HepG2 (cell line): ENCODE measurements around the gene DLEC1. TPM values are rescaled to one million over a fixed set of nuclear protein-coding genes. Genes with fewer than 3 reads are reported as not detected.
A peak's percentile ranks its signal among the peaks of the same experiment; 100 is the strongest.

Source experiments
- ARID3A ChIP-seq: IDR thresholded peaks from 2 replicates; pipeline ENCODE4 v1.6.1; 2012; ENCODE audit warnings: low read depth, low read length, improper control_type of control experiment
- ARNT ChIP-seq: fragments of 450-650 bp; IDR thresholded peaks from 2 replicates; pipeline ENCODE4 v1.6.1; 2017
- ARNT2 ChIP-seq: sonication (generic); formaldehyde crosslinking; IDR thresholded peaks from 2 replicates; pipeline ENCODE4 v1.8.0; 2022; ENCODE audit warnings: mild to moderate bottlenecking, low read depth, missing genetic modification reagents, moderate library complexity
- BCLAF1 ChIP-seq: fragments of 450-650 bp; IDR thresholded peaks from 2 replicates; pipeline ENCODE4 v1.6.1; 2017; ENCODE audit warnings: mild to moderate bottlenecking
- BHLHE40 ChIP-seq: IDR thresholded peaks from 2 replicates; pipeline ENCODE4 v1.6.1; 2011; ENCODE audit warnings: low read length, improper control_type of control experiment
- CSRNP2 ChIP-seq: sonication (generic); formaldehyde crosslinking; conservative IDR thresholded peaks from 2 replicates; pipeline ENCODE4 v1.8.0; 2022; ENCODE audit warnings: low read depth, missing genetic modification reagents
- GPBP1L1 ChIP-seq: sonication (generic); formaldehyde crosslinking; IDR thresholded peaks from 2 replicates; pipeline ENCODE4 v1.5.0; 2020; ENCODE audit warnings: mild to moderate bottlenecking, missing genetic modification reagents
- HOXA5 ChIP-seq: sonication (generic); formaldehyde crosslinking; IDR thresholded peaks from 2 replicates; pipeline ENCODE4 v1.4.0; 2020; ENCODE audit warnings: missing genetic modification reagents
- IKZF5 ChIP-seq: IDR thresholded peaks from 2 replicates; pipeline ENCODE4 v1.6.1; 2018; ENCODE audit warnings: missing genetic modification reagents, mild to moderate bottlenecking, missing compliant biosample characterization
- MAFF ChIP-seq: IDR thresholded peaks from 2 replicates; pipeline ENCODE4 v1.6.1; 2011; ENCODE audit warnings: low read depth, low read length, improper control_type of control experiment
- NFE2L1 ChIP-seq: sonication (generic); formaldehyde crosslinking; IDR thresholded peaks from 2 replicates; pipeline ENCODE4 v1.4.0; 2020; ENCODE audit warnings: missing genetic modification reagents, mild to moderate bottlenecking, borderline replicate concordance
- POLR2G ChIP-seq: fragments of 200-400 bp; formaldehyde crosslinking; IDR thresholded peaks from 2 replicates; pipeline ENCODE4 v1.6.1; 2018; ENCODE audit warnings: mild to moderate bottlenecking, low read depth, low read length, moderate library complexity
- REXO4 ChIP-seq: sonication (generic); formaldehyde crosslinking; IDR thresholded peaks from 2 replicates; pipeline ENCODE4 v1.8.0; 2022; ENCODE audit warnings: missing genetic modification reagents, mild to moderate bottlenecking, borderline replicate concordance
- RFX1 ChIP-seq: fragments of 450-650 bp; IDR thresholded peaks from 2 replicates; pipeline ENCODE4 v1.6.1; 2017
- TEAD2 ChIP-seq: sonication (generic); formaldehyde crosslinking; IDR thresholded peaks from 2 replicates; pipeline ENCODE4 v1.9.0; 2021; ENCODE audit warnings: missing genetic modification reagents
- XBP1 ChIP-seq: sonication (generic); formaldehyde crosslinking; IDR thresholded peaks from 2 replicates; pipeline ENCODE4 v1.5.0; 2020; ENCODE audit warnings: missing genetic modification reagents
- ZBTB20 ChIP-seq: sonication (generic); formaldehyde crosslinking; IDR thresholded peaks from 2 replicates; pipeline ENCODE4 v1.8.1; 2023; ENCODE audit warnings: missing genetic modification reagents, low read depth, mild to moderate bottlenecking, borderline replicate concordance
- ZNF350 ChIP-seq: sonication (generic); formaldehyde crosslinking; IDR thresholded peaks from 2 replicates; pipeline ENCODE4 v1.4.0; 2020; ENCODE audit warnings: mild to moderate bottlenecking, low read depth, missing genetic modification reagents, borderline replicate concordance
- ZNF567 ChIP-seq: sonication (generic); formaldehyde crosslinking; IDR thresholded peaks from 2 replicates; pipeline ENCODE4 v1.8.1; 2023; ENCODE audit warnings: mild to moderate bottlenecking, missing genetic modification reagents, borderline replicate concordance
- ZNF619 ChIP-seq: sonication (generic); formaldehyde crosslinking; IDR thresholded peaks from 2 replicates; pipeline ENCODE4 v1.4.0; 2020; ENCODE audit warnings: mild to moderate bottlenecking, missing genetic modification reagents
- ZNF678 ChIP-seq: sonication (generic); formaldehyde crosslinking; IDR thresholded peaks from 2 replicates; pipeline ENCODE4 v1.4.0; 2020; ENCODE audit warnings: mild to moderate bottlenecking, missing genetic modification reagents
- polyA plus RNA-seq, 8 experiments: library from polyadenylated mRNA; depleted of rRNA in 3 of 8; stranded (reverse) in 7 of 8; unstranded in 1 of 8; fragments of >200 nt; fragmentation: Illumina TruSeq in 4 of 8; extraction: Trizol in 4 of 8; gene quantifications; 2 replicates each; pipeline versions ENCODE4 v1.2.1 to v1.2.3, GENCODE V29; 2011 to 2016; ENCODE audit warnings: low read depth in 4 of 8, missing spikeins in 1 of 8, mixed read lengths in 1 of 8; ENCODE audit not compliant: insufficient read depth in 1 of 8
- total RNA-seq, 5 experiments: library from RNA; depleted of rRNA; stranded (reverse); fragments of >200 nt; fragmentation: Illumina TruSeq; extraction: Trizol; gene quantifications; 2 replicates each; pipeline ENCODE4 v1.2.3, GENCODE V29; 2016; ENCODE audit warnings: low read depth in 1 of 5

Gene DLEC1
- total and polyA plus RNA-seq, 2 of the 13 experiments (the other 11 are each of a cell fraction or from before 2014, with no cell fraction given): 0.09 TPM; not detected in 1

GRCh38 chr3:38164952-38165721, 126.1 kb downstream of the DLEC1 start, which contains the start of gene OXSR1 (continued):
- TF ChIP-seq ARID3A: no peak
- peak; percentile 70; the same call in 1 of the 2 replicates for TF ChIP-seq HOXA5 (CRISPR knock-in tag)
- TF ChIP-seq ARNT: no peak
- TF ChIP-seq ZBTB20: peak; percentile 52; the same call in 1 of the 2 replicates
- TF ChIP-seq TEAD2 (CRISPR knock-in tag): no peak
- TF ChIP-seq NFE2L1 (CRISPR knock-in tag): no peak
- 0 out of 2 replicates have a peak, but pooled peaks have one; percentile 34 for TF ChIP-seq ZNF567
- 0 out of 2 replicates have a peak, but pooled peaks have one; percentile 34 for TF ChIP-seq ZNF619 (CRISPR knock-in tag)
- TF ChIP-seq ARNT2: peak; percentile 86; the same call in 1 of the 2 replicates
- TF ChIP-seq ZNF678 (CRISPR knock-in tag): peak; percentile 93; the same call in 1 of the 2 replicates
- peak; percentile 27; the same call in 1 of the 2 replicates for TF ChIP-seq IKZF5 (CRISPR knock-in tag)
- no peak for TF ChIP-seq MAFF
- peak; percentile 52; the same call in 1 of the 2 replicates for TF ChIP-seq BHLHE40
- TF ChIP-seq GPBP1L1 (CRISPR knock-in tag): no peak
- peak; percentile 74; the same call in 1 of the 2 replicates for TF ChIP-seq XBP1 (CRISPR knock-in tag)
- no peak for TF ChIP-seq RFX1
- no peak for TF ChIP-seq BCLAF1
- TF ChIP-seq CSRNP2 (CRISPR knock-in tag): no peak; the same call in 1 of the 2 replicates
- peak; percentile 78 for TF ChIP-seq POLR2G
- peak; percentile 80 for TF ChIP-seq ZNF350 (CRISPR knock-in tag)
- TF ChIP-seq REXO4 (CRISPR knock-in tag): no peak
